ENCODE measurements around the gene LRP1.

DNA sequence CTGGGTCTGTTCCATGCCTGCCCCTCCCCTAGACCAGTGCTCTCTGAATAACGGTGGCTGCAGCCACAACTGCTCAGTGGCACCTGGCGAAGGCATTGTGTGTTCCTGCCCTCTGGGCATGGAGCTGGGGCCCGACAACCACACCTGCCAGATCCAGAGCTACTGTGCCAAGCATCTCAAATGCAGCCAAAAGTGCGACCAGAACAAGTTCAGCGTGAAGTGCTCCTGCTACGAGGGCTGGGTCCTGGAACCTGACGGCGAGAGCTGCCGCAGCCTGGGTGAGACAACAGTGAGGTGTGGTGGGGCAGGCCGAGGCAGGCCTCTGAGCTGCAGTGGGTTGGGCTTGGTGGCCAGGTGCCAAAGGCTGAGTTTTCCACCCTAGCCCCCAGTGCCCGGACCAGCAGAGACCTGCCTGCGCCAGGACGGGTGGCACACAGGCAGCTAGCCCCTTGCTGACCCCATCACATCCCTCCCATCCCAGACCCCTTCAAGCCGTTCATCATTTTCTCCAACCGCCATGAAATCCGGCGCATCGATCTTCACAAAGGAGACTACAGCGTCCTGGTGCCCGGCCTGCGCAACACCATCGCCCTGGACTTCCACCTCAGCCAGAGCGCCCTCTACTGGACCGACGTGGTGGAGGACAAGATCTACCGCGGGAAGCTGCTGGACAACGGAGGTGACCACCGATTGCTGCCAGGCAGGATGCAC, 47.3 kb downstream of the LRP1 start:
- TF ChIP-seq, protein P1, sequence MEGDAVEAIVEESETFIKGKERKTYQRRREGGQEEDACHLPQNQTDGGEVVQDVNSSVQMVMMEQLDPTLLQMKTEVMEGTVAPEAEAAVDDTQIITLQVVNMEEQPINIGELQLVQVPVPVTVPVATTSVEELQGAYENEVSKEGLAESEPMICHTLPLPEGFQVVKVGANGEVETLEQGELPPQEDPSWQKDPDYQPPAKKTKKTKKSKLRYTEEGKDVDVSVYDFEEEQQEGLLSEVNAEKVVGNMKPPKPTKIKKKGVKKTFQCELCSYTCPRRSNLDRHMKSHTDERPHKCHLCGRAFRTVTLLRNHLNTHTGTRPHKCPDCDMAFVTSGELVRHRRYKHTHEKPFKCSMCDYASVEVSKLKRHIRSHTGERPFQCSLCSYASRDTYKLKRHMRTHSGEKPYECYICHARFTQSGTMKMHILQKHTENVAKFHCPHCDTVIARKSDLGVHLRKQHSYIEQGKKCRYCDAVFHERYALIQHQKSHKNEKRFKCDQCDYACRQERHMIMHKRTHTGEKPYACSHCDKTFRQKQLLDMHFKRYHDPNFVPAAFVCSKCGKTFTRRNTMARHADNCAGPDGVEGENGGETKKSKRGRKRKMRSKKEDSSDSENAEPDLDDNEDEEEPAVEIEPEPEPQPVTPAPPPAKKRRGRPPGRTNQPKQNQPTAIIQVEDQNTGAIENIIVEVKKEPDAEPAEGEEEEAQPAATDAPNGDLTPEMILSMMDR (IDR thresholded peaks at IDR 0.05): peak in 4 of 6 experiments; percentile 59 to 77 (median 67)
- no peak for TF ChIP-seq POLR2A (IDR thresholded peaks at IDR 0.05)

All from Peyer's patch (tissue), 4 donors.